Measurements from ENCODE around the gene ERICH4. TPM values are rescaled to one million over a fixed set of nuclear protein-coding genes. Genes with fewer than 3 reads are reported as not detected.

The ERICH4 gene
- total RNA-seq, 1 experiment from 2014 or later, result not detected

DNA sequence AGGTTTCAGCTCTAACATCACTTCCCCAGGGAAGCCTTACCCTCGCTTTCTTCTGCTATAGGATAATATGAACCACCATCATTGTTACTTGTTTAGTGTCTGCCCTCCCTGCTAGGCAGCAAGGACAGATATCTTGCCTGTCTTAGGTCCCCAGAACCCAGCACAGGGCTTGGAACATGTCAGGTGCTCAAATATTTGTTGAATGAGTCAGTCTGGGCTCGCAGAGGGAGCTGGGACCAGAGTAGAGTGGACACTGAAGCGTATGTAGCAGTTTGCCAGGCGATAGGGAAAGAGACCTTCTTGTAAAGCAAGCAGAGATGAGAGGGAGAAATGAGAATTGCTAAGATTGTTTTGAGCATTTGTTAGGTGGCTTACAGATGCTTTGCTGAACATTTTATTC is 33.7 kb upstream of the ERICH4 start:
- Histone ChIP-seq H3K27ac (ENCODE audit: low read depth, low read length) (no peak overlapping the region), H3K9ac (ENCODE audit: low read length) (no peak overlapping the region), H3K4me2 (ENCODE audit: low read length) (peak overlapping the region; percentile 51), H3K9me2 (ENCODE audit: insufficient read depth) (no peaks in the 10 kb centered on the region), H3K36me3 (ENCODE audit: control insufficient read depth in 1 of 2, insufficient read depth in 2 of 2, low read length in 2 of 2) (0 out of 4 replicates have a peak, but pooled peaks cover 3% of the 10 kb centered on the region in 2 experiments), H2AFZ (ENCODE audit: low read depth, low read length, poor library complexity, severe bottlenecking) (no peak overlapping the region), H3K4me1 (ENCODE audit: control insufficient read depth in 1 of 2, insufficient read depth in 2 of 2, low read length in 2 of 2) (peaks cover 11 to 13% of the 10 kb centered on the region in 2 experiments; a peak in 3 of 4 replicates), H3K27me3 (ENCODE audit: insufficient read depth, low read length) (no peaks in the 10 kb centered on the region), H3K4me3 (replicated peaks in 1 of 2; ENCODE audit: low read depth in 1 of 2, low read length in 2 of 2) (no peak overlapping the region), H3K9me3 (ENCODE audit: control insufficient read depth in 1 of 2, insufficient read depth in 1 of 2, low read depth in 1 of 2, low read length in 2 of 2) (no peaks in the 10 kb centered on the region), H4K20me1 (ENCODE audit: insufficient read depth) (no peaks in the 10 kb centered on the region), H3K79me2 (ENCODE audit: insufficient read depth, low read length) (no peaks in the 10 kb centered on the region)
- DNase-seq (ENCODE audit: low read depth, low spot score) (peak; percentile 28), ATAC-seq (peak; percentile 86)
- ChIA-PET CTCF (interaction anchor here (1.6 kb wide), 1 partner anchor 161 kb away, joined by 3 read pairs; no protein-coding TSS in a partner anchor), POLR2A (interaction anchor here (0.8 kb wide), 1 partner anchor 30 kb away, joined by 3 read pairs; the partner anchor contains the start of gene DMAC2), RAD21 (ENCODE audit: low non-redundant PET in 1 of 2, low total read pairs in 2 of 2, uncharacterized antibody in 2 of 2, unreplicated experiment in 2 of 2) (no interaction called here)
- TF ChIP-seq FOSL1 (IDR thresholded peaks at IDR 0.05; ENCODE audit: low read depth) (peak; percentile 58; the same call in 1 of the 2 replicates), SIN3A (IDR thresholded peaks at IDR 0.05; ENCODE audit: low read depth) (no peak)
- intact Hi-C loops (cut with micrococcal nuclease), result no loop called here
- no TSS peak for BruUV-seq (replicated peaks)

DNA sequence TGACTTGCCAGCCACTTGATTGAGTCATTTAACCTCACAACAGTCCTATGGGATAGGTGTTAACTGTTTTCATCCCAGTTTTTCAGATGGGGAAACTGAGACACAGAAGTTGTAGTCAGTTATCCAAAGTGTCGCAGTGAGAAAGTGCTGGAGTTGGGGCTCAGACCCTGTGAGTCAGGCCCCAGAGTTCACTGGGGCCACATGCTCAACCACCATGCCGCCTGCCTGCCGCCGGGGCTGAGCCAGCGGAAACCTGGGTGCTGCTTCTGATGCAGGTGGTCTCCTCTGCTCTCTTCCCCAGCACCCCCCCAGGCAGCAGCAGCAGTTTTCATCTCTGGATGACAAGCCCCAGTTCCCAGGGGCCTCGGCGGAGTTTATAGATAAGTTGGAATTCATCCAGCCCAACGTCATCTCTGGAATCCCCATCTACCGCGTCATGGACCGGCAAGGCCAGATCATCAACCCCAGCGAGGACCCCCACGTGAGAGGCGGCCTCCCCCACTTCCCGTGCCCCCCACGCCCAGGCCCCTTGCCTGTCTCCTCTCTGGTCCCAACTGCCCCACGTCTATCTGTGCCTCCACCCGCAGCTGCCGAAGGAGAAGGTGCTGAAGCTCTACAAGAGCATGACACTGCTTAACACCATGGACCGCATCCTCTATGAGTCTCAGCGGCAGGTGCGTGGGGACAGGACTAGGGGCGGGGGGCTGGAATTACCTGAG is 32.5 kb upstream of the ERICH4 start:
- Histone ChIP-seq H3K4me1 (ENCODE audit: control insufficient read depth in 1 of 2, insufficient read depth in 2 of 2, low read length in 2 of 2) (peaks cover 11 to 13% of the 10 kb centered on the region in 2 experiments; a peak in 3 of 4 replicates), H2AFZ (ENCODE audit: low read depth, low read length, poor library complexity, severe bottlenecking) (no peak overlapping the region), H3K27ac (ENCODE audit: low read depth, low read length) (no peak overlapping the region), H3K27me3 (ENCODE audit: insufficient read depth, low read length) (no peaks in the 10 kb centered on the region), H3K36me3 (ENCODE audit: control insufficient read depth in 1 of 2, insufficient read depth in 2 of 2, low read length in 2 of 2) (peaks cover 0 to 3% of the 10 kb centered on the region in 2 experiments; a peak in 1 of 4 replicates), H3K4me2 (ENCODE audit: low read length) (no peak overlapping the region), H3K9me2 (ENCODE audit: insufficient read depth) (no peaks in the 10 kb centered on the region), H3K79me2 (ENCODE audit: insufficient read depth, low read length) (no peaks in the 10 kb centered on the region), H3K4me3 (replicated peaks in 1 of 2; ENCODE audit: low read depth in 1 of 2, low read length in 2 of 2) (no peak overlapping the region), H4K20me1 (ENCODE audit: insufficient read depth) (no peaks in the 10 kb centered on the region), H3K9me3 (ENCODE audit: control insufficient read depth in 1 of 2, insufficient read depth in 1 of 2, low read depth in 1 of 2, low read length in 2 of 2) (no peaks in the 10 kb centered on the region), H3K9ac (ENCODE audit: low read length) (no peak overlapping the region)
- intact Hi-C loops (cut with micrococcal nuclease), result no loop called here
- ChIA-PET RAD21 (ENCODE audit: low non-redundant PET in 1 of 2, low total read pairs in 2 of 2, uncharacterized antibody in 2 of 2, unreplicated experiment in 2 of 2) (no interaction called here), CTCF (no interaction called here), POLR2A (interaction anchor here (0.6 kb wide), 1 partner anchor 30 kb away, joined by 4 read pairs; no protein-coding TSS in a partner anchor)
- no peak for DNase-seq (ENCODE audit: low read depth, low spot score)
- no TSS peak for BruUV-seq (replicated peaks)
- no peak for ATAC-seq
- TF ChIP-seq, protein P1, sequence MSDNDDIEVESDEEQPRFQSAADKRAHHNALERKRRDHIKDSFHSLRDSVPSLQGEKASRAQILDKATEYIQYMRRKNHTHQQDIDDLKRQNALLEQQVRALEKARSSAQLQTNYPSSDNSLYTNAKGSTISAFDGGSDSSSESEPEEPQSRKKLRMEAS (IDR thresholded peaks at IDR 0.05), result no peak
- no peak for TF ChIP-seq FOSL1 (IDR thresholded peaks at IDR 0.05; ENCODE audit: low read depth)
- no peak for TF ChIP-seq POLR2A (IDR thresholded peaks at IDR 0.05; ENCODE audit: borderline replicate concordance, extremely low read depth, insufficient read depth, insufficient read length)
- TF ChIP-seq JUND (IDR thresholded peaks at IDR 0.05), result no peak
- TF ChIP-seq, protein P2, sequence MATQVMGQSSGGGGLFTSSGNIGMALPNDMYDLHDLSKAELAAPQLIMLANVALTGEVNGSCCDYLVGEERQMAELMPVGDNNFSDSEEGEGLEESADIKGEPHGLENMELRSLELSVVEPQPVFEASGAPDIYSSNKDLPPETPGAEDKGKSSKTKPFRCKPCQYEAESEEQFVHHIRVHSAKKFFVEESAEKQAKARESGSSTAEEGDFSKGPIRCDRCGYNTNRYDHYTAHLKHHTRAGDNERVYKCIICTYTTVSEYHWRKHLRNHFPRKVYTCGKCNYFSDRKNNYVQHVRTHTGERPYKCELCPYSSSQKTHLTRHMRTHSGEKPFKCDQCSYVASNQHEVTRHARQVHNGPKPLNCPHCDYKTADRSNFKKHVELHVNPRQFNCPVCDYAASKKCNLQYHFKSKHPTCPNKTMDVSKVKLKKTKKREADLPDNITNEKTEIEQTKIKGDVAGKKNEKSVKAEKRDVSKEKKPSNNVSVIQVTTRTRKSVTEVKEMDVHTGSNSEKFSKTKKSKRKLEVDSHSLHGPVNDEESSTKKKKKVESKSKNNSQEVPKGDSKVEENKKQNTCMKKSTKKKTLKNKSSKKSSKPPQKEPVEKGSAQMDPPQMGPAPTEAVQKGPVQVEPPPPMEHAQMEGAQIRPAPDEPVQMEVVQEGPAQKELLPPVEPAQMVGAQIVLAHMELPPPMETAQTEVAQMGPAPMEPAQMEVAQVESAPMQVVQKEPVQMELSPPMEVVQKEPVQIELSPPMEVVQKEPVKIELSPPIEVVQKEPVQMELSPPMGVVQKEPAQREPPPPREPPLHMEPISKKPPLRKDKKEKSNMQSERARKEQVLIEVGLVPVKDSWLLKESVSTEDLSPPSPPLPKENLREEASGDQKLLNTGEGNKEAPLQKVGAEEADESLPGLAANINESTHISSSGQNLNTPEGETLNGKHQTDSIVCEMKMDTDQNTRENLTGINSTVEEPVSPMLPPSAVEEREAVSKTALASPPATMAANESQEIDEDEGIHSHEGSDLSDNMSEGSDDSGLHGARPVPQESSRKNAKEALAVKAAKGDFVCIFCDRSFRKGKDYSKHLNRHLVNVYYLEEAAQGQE (IDR thresholded peaks at IDR 0.05; ENCODE audit: low read depth), result no peak
- no peak for TF ChIP-seq POLR2AphosphoS5 (IDR thresholded peaks at IDR 0.05; ENCODE audit: low read depth, low read length)
- no peak for TF ChIP-seq ZFX (IDR thresholded peaks at IDR 0.05)
- no peak for TF ChIP-seq EZH2 (IDR thresholded peaks at IDR 0.05)
- TF ChIP-seq ZNF274 (IDR thresholded peaks at IDR 0.05; ENCODE audit: low read depth, low read length), result no peak
- TF ChIP-seq ELF1 (IDR thresholded peaks at IDR 0.05; ENCODE audit: borderline replicate concordance, low read depth), result no peak

Measured in HCT116 (cell line).